NCI-H226 (cell line): Measurements from ENCODE around the gene PITPNM3.

Source experiments
- DNase-seq: peaks from one replicate; pipeline ENCODE4 v3.0.0-alpha.2; 2015

Gene PITPNM3

GRCh38 chr17:6551356-6551755 is 5.0 kb downstream of the PITPNM3 start:
- DNase-seq, result peak; percentile 37

DNA sequence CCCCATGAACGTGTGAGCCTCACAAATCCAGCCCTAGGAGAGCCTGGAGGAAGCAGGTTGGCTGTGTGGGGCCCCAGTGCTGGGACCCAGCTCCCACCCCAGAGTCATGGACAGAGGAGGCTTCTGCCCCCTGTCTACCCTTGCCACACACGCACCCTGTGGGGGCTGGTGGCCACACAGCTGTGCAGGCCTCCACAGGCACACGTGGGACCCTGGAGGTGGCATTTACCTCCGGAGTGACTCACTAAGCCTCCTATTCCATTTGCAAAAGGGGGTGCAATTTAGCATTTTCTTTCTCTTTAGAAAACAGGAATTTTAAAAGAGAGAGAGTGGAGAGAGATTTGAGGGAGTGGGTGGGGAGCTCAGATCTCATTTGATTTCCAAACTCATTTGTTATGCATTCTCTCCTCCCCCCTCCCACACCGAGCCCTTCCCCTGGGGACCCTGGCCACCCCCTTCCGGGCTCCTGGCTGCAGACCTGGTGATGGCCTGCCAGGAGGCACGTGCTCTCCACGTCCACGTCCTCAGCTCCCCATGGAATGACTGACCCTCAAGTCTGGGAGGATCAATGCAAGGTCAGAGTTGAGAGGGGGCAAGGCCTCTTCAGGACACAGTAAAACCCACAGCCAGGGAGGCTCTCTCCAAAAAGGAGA is 6.8 kb downstream of the PITPNM3 start:
- DNase-seq, result no peak

GRCh38 chr17:6548578-6549330 is 7.6 kb downstream of the PITPNM3 start:
- DNase-seq, result no peak

DNA sequence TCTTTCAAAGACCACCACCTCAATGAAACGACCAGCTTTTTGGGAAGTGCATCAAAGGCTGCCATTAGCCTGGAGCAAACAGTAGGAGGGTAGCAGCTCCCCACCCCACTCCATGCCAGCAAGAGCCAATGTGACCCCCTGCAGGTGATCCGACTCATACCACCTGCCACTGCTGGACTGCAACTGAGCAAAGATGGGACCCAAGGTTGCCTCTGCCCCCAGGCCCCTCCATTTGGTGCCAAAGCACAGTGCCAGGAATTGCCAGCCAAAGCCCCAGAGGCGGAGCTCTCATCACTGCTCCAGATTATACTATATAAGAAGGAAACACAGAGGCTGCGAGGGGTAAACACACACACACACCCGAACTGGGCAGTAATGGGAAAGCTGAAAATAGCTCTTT is 8.3 kb downstream of the PITPNM3 start:
- DNase-seq, result no peak

GRCh38 chr17:6547336-6547735 is 9.0 kb downstream of the PITPNM3 start:
- DNase-seq, result no peak

DNA sequence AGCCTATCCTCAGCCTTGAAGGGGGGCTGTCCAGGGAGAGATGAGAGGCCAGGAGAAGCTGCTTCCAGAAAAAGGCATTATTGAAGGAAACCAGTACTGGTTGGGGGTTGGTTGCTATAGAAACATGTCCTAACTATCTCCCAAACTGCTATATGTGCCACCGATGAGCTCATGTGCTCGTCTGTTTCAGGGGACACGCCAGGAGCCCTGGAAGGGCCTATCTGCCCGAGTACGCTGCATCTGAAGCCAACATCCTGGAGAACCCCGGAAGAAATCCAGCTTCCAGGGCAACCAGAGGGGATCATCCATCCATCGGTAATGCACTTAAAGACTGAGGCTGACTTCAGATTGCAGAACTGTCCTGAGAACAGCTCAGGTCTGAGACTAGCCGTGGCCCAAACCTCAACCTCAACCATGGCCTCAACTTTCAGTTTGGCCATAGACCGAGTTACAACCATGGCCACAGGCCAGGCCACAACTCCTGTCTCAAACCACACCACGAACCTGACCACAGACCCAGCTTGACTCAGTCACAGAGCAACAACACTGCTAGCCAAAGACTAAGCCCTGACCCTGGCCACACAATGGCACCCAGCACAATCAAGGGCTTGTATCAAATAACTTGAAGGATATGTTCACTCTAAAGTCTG is 10.2 kb downstream of the PITPNM3 start:
- DNase-seq, result no peak

DNA sequence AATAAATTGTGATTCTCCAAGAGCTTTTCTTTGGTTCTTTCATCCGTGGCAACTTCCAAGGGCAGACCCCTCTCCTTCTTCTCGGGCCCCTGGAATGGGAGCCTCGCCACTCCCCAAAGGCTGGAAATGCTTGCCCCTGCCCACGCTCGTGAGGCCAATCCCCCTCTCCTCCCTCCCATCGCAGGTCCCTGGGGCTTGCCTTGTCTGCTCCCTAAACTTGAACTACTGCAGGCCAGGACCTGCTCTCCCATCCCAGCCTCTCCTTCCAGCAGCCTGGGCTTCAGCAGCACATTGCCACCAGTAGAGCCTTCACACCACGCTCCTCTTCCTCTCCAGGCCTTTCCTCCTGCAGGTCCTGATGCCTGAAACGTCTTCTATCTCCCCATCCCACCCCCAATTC is 11.1 kb downstream of the PITPNM3 start:
- no peak for DNase-seq

GRCh38 chr17:6544011-6544370 is 12.4 kb downstream of the PITPNM3 start:
- DNase-seq, result no peak

DNA sequence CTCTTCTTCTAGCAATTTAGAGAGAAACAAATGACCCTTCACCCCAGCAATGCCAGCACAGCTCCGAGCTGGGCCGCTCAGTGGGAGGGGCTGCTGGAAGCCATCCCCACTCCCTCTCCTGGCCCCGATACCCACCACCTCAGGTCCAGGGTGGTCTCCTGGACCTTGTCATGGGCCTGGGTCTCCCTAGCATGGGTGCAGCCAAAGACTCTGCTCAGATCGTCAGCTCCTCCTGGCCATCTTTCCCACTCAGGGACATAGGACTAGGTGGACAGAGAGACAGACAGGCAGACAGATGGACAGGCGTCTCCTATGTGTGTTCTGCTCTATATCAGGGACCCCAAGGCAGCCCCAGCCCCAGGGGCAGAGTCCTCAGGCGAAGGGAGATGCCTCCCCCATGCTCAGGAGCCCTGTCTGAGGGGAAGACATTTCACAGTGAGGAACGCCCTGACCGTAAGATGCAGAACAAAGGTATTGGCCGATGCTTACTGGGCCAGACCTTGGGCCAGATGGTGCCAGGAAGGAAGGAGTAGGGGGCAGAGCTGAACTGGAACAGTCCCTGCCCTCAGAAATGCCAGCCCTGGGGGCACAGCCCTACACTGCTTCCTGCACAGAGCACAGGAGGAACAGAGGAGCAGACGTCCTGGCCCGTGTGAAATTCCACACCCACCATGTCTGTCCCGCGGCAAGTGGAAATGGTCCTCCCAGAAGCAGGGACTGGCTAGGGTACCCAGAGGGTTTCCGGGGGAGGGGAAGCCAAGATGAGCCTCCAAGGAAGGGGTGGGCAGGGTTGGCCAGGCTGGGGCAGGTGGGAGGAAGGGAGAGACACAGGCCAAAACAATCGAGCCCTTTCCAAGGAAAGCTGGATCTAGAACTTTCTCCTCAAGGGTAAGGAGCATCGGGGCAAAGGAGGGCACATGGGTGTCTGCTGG is 13.0 kb downstream of the PITPNM3 start:
- DNase-seq, result no peak

- no peak for DNase-seq
Observed at GRCh38 chr17:6542577-6542976, 13.8 kb downstream of the PITPNM3 start.

DNA sequence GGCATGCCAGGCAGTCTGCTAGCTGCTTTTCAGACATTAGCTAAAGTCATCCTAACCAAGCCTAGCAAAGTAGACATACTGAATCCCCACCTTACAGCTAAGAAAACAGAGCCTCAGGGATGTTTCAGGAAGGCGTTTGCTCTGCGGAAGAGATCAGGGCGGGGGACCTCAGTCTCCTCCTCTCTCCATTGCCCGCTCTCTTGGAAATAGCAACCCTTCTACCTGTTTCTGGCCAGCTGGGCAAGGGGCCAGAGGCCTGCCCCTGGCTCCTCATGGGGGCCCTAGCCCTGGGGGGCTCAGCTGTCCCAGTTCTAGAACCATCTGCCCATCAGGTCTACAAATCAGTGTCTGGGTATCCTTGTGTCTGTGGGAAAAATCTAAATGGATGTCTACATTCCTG is 14.5 kb downstream of the PITPNM3 start:
- DNase-seq, result no peak

- no peak for DNase-seq
Observed at GRCh38 chr17:6539871-6540270, 16.5 kb downstream of the PITPNM3 start.

DNA sequence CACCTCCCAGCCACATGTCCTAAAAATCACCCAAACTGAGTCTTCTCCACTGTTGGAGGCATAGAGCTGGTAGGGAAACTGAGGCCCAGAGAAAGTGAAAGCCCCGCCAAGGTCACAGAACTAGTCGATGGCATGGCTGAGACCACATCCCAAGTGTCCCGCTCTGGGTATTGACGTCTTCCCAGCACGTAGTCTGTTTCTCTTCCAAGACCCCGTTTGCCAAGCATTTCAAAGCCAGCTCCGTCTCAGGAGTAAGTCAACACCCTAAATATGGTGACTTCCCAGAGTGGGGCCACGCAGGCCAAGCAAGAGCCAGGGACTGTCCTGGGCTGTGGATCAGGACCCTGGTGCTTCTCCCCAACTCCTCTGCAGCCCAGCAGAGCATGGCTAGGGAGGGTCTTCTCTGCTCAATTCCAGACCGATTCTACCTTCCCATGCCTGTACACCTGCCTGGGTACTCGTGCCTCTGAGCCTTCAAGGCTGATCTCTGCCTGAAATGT is 19.7 kb downstream of the PITPNM3 start:
- DNase-seq, result no peak

GRCh38 chr17:6536053-6536452 is 20.3 kb downstream of the PITPNM3 start:
- no peak for DNase-seq

DNA sequence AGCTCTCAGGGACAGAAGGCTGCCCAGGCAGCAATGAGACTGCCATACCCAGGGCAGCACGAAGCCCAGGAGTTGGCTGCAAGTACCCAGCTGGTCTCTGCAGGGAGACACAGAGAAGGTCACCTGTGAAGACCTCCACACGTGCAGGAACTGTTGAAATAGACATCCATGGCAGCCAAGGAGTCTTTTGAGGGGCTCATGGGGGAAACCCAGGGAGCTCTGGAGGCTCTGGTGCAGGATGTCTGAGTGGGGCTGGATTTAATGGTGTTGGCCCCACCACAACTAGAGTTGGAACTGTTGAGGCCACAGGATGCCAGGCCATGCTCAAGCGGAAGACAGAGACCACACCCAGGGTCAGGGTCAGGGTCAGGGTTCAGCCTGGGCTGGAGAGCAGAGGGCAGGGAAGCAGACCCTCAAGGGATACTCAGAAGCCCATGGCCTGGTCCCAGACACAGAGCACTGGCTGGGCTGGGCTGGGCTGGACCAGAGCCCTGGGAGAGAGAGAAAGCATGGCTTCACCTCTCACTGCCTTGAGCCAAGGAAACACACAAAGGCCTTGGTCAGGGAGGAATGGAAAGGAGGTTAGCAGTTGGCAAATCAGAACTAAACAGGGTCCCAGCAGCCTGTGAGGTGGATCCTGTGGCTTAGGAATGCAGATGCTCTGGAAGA is 21.4 kb downstream of the PITPNM3 start:
- DNase-seq, result no peak

DNA sequence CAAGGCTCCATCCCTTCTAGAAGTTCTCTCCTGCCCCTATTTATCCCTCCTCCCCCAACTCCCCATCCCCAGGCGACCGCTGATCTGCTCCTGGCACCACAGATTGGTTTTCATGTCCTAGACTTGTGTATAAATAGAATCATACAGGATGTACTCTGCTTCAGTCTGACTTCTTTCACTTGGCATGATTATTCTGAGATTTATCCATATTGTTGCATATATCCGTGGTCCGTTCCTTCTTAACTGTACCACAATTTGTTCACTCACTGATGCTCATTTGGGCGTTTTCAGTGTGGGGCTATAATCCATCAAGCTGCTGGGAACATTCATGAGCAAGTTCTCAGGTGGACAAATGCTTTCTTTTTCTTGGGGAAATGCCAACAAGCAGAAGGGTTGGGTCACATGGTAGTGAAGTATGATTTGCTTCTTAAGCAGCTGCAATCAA is 23.9 kb downstream of the PITPNM3 start:
- no peak for DNase-seq

DNA sequence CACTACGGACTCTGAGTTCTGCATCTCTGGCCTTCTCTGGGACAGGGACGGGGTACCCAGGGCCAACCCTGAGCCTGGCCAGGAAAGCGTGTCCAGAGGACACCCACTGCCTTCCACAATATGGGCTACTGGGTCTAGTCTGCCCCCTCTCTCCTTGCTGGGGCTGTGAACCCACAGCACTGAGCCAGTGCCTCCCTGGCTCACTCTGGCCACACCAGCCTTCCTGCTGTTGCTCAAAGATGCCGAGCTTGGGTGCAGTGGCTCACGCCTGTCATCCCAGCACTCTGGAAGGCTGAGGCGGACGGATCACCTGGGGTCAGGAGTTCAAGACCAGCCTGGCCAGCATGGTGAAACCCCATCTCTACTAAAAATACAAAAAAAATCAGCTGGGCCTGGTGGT is 24.8 kb downstream of the PITPNM3 start:
- no peak for DNase-seq

- DNase-seq, result no peak
Observed at GRCh38 chr17:6530324-6530920, 25.9 kb downstream of the PITPNM3 start.

DNA sequence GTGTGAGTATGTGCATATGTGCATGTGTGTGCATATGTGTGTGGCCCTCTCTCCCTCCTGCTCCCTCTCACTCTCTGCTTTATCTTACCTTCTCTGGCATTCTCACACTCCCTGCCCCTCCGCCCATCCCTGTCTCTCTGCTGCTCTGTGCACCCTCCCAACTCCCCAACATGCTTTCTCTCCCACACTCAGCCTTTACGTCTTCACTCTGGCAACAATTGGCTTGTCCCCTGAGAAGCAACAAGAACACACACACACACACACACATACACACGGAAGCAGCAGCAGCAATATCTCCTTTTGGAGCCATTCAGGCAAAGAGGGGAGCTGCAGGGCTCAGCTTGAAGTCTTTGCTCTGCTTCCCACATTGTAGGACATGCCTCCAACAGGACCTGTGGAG is 27.8 kb downstream of the PITPNM3 start:
- no peak for DNase-seq

GRCh38 chr17:6526362-6527152 is 29.8 kb downstream of the PITPNM3 start:
- no peak for DNase-seq

GRCh38 chr17:6525731-6526130 is 30.6 kb downstream of the PITPNM3 start:
- peak; percentile 17 for DNase-seq
